HG03442 (cell line): ENCODE data around the gene CYLD.
A peak's percentile ranks its signal among the peaks of the same experiment; 100 is the strongest.

Source experiments
- ATAC-seq: cut with Tn5 transposase; IDR thresholded peaks from one replicate; pipeline ENCODE4 v1.9.1; 2021; ENCODE audit warnings: mild to moderate bottlenecking, moderate library complexity; ENCODE audit not compliant: unreplicated experiment

The CYLD gene

DNA sequence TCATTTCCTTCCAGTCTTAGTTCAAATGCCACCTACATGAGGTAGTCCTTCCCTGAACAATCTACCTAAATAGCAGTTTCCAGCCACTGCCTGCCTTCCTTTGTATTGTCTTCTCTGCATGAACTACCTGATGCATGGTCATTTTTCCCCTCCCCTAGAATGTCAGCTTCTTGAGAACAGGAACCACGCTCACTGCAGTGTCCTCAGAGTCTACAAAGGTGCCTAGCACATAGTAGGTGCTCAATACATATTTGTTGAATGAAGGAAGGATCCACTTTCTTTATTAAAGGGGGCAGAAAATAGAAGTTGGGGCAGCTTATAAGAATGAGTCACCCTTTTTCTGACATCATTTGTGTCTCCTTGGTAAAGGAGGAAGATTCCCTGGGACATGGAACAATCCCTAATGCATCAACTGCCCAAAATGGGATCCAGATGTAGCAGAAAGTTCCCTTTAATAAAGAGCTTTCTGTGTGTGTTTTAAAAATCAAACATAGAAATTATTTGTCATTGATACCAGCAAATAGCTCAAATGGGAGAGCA is 4.4 kb upstream of the CYLD start:
- no peak for ATAC-seq

DNA sequence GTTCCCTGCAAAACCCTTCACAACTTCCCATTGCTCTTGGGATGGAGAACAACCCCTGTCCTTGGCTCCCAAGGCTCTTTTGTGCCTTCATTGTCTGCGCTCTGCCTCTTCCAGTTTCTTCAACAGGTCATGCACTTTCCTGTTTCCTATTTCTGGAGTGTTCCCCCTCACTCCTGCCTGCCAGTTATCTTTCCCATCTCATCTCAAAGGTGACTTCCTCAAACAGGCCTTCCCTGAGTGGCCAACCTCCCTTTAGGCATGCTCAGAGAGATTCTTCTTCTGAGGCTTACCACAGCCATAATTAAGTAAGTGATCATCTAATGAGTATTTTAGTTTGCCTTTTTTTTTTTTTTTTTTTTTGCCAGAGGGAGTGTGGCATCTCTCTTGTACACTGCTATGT is 2.9 kb upstream of the CYLD start:
- ATAC-seq: no peak

DNA sequence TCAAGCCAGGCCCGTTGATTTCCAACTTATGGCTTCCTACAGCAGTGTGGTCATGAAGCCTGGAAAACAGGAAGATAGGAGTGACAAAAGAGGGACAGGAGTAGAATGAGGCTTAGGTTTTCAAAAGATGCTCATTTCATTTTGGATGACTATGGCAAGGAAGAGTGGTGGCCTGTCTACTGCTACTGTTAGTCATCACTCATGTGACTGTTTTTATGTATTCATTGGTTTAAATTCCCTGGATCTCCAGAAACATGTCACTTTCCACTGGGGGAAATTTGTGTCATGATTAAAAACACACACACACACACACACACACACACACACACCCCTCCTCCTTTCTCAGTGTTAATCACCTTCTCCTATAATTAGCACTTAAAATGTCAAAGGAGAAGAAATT is 1.1 kb upstream of the CYLD start:
- no peak for ATAC-seq

DNA sequence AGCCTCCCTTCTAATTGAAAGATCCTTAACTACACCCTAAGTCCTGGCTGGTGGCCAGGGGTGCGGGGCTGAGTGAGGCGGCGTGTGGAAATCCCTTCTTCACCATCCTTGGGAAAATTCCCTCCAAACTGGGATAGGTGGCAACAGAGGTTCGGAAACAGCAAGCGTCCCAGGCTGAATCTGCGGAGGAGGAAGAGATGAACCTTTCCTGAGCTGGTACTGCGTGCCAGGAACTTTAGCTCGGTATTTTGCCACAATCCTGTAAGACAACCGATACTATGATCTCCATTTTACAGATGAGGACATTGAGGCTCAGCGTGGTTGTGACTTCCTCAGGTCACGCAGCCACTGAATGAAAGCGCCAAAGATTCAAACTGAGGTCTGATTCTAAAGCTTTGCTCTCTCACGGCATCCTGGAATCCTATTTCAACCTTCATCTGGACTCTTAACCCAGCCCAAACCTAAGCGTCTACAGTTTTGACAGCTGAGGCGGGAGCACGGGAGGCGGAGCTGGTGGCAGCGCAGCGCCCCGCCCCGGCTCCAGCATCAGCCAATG is 583 bp upstream of the CYLD start:
- ATAC-seq: no peak

DNA sequence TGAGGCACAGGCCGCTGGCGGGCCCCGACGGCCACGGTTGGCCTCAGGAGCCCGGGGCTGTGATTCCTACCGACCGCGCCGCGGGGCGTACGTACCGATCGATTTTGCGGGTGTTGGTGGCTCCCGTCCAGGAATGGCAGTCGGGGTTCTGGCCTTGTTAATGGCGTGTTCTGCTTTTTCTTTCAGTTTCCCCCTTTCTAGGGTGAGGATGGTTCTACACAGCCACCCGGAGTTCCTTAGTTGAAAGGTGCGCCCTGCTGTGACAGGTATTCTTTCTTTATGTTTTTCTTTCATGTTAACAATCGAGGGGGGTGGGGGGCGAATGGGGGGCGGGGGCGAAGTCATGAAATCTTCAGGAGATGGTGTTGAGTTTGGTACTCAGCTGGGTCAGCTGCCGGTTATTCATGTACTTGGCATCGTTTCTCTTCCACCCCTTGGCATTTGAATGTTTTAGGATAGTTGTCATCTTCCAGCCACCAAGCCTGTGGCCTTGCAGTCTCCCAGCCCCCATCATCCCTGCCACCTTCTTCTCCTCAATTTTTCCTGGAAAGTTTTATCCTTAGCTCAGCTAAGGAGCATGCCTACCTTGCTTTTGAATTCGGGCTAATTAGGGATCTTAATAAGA is 802 bp downstream of the CYLD start:
- ATAC-seq: no peak

DNA sequence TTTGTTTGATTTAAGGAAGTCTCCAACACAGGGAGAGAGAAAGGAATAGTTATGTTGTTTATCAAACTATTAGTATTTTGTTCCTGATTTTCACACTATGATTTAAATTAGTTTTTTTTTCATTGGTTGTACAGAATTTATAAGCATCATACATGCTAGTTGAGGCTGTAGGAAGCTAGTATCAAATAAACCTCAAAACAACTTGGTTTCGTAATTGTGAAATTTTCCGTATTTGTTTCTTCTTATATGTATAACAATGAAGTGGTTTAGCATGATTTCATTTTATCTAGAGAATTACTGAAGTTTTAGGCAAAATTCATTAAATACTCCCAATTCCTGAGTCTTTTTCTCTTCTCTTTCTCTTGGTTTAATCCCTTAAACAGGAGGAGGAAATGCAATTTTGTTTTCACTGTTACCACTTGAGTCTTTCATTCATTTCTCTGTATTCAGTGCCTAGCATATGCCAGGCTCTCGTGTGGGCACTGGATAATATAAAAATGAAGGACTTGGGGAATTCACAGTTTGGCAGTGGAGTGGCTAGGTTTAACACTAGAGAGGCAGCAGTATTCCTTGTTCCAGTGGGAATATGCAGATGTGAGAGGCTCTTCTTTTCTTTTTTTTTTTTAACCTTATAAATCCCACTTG is 1.8 kb downstream of the CYLD start:
- no peak for ATAC-seq

DNA sequence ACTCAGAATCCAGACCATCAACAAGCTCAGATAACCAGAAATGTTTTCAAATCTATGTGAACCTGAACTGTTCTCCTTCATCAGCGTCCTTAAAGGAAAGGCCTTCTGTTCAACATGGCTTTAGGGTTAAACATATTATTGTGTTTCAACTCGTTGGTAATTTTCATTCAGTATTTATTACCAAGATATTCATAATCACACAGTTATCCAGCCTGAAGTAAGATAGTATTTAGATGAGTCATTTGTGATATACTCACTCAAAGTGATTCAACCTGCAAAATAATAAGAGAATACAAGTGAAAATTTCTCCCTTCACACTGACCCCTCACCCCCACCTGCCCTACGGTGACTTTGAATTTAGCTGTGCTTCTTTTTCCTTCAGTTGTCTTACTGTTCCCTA is 3.0 kb downstream of the CYLD start:
- no peak for ATAC-seq

DNA sequence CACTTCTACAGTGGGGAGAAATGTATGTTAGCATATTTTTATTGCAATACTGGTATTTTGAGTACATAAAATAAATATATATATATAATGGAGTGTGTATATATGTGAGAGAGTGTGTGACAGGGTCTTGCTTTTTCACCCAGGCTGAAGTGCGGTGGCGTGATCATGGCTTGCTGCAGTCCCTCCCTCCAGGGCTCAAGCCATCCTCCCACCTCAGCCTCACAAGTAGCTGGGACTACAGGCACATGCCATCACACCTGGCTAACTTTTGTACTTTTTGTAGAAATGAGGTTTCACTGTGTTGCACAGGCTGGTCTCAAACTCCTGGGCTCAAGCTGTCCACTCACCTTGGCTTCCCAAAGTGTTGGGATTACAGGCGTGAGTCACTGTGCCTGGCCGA is 4.1 kb downstream of the CYLD start:
- ATAC-seq: no peak

DNA sequence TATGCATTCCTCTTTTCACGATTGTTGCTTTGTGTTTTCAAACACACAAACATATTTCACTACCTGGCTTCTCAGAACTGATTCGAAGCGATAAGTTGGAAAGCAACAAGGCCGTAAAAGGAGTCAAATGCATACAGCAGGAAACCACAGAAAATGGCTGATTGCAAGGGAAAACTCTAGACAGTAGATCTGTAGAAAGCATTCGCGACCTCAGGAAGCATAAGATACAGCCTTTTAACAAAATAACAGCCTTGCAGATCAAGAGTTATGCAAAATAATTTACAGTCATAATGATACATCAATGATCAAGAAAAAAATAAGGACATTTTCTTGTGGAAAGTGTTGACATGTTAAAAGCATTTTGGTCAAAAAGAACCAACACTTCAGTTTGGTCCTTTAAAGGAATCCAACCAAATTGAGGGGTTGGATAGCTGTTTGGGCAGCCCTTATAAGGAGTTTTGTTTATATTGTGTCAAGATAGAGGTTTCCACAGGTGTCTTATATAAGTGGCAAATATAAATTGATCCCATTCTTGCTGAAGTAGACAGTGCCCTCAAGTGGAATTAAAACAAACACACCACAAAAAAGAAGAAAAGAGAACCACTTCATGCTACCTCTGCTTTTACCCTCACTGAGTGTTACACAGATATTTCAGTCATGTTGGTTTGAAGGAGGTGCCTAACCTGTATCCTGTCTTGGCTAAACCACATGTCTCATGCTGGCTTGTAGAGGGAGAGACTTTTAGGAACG is 5.5 kb downstream of the CYLD start:
- ATAC-seq: peak; percentile 66

DNA sequence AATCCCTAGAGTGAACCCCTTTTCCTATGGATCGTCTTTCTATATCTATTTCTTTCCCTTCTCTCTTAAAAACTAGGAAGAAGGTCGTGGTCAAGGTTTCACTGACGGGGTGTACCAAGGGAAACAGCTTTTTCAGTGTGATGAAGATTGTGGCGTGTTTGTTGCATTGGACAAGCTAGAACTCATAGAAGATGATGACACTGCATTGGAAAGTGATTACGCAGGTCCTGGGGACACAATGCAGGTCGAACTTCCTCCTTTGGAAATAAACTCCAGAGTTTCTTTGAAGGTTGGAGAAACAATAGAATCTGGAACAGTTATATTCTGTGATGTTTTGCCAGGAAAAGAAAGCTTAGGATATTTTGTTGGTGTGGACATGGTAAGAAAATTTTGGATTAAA is 9.6 kb downstream of the CYLD start:
- no peak for ATAC-seq

DNA sequence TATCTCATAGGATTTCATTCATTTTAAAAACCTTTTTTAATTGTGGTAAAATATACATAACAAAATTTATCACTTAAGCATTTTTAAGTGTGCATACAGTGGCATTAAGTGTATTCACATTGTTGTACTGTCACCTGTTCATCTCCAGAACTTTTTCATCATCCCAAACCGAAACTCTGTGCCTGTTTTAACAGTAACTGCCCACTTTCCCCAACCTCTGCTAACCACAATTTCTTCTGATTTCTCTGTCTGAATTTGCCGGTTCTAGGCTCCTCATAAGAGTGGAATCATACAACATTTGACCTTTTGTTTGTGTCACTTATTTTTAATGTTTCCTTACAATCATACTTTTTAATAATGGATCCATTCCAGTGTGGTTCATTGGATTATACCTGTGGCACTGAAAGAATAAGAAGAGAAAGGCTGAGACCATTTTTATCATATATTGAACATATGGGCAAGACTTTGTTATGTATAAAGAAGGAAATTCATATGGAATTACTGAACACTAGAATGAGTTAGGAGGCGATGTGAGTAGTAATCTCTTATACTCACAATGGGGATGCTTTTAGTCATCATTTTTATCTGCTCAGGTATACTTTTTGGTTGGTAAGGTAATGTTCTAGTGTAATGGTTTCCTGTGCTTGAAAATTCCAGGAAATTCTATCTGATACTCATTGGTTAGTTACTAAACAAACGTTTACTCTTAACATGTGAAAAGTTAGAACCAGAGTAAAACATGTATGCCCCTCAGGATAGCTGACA is 10.8 kb downstream of the CYLD start:
- ATAC-seq: no peak

DNA sequence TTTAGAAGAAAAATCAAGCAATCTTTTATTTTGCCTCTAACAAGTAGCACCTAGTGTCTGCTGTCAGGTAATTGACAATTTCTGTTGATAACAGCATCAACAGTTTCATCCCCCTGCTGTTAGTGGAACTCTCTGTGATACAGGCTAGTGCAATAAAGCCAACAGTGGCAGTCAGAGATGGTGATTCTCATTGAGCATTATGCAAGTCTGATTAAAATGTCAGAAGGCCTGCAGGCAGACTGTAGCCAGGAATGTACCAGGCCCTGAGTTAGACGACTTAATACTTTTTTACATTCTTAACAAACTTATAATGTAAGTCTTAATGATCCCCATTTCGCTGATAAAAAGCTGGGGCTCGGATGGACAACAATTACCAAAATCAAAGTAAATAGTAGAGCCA is 14.6 kb downstream of the CYLD start:
- no peak for ATAC-seq

DNA sequence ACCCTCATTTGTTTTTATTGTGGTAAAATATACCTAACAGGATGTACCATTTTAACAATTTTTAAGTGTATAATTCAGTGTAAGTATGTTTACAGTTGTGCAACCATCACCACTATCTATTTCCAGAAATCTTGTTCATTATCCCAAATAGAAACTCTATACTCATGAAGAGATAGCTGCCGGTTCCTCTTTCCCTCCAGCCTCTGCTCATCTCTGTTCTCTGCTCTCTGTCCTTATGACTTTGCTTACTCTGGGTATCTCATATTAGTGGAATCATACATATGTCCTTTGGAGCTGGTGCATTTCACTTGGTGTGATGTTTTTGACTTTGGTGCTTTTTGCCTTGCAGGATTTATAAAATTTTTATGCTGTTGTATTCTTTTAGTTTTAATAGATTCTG is 19.4 kb downstream of the CYLD start:
- ATAC-seq: no peak

DNA sequence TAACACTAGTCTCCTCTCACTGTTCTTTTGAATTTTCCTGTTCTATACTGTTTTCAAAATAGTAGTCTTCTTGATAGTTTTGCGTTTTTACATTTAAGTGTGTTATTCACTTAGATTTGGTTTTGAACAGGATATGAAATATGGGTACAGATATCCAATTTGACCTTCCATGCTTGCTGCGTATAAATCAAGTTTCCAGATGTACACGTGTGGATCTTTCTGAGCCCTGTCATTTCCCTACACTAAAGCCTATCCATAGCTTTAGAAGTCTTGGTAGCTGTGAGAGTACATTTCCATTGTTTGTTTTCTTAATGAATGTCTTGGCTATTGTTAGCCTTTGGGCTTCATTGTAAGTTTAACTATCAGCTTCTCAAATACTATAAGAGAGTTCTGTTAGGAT is 20.4 kb downstream of the CYLD start:
- no peak for ATAC-seq

DNA sequence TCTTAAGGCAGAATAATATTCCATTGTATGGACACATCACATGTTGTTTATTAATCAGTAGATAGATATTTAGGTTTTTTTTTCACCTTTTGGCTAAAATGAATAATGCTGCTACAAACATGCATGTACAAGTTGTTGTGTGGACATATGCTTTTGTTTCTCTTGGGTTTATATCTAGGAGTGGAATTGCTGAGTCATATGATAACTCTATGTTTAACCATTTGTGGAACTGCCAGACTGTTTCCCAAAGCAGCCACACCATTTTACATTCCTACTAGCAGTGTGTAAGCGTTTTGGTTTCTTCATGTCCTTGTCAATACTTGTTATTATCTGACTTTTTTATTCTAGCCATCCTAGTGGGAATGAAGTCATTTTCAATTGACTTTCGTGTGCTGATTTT is 21.3 kb downstream of the CYLD start:
- no peak for ATAC-seq

DNA sequence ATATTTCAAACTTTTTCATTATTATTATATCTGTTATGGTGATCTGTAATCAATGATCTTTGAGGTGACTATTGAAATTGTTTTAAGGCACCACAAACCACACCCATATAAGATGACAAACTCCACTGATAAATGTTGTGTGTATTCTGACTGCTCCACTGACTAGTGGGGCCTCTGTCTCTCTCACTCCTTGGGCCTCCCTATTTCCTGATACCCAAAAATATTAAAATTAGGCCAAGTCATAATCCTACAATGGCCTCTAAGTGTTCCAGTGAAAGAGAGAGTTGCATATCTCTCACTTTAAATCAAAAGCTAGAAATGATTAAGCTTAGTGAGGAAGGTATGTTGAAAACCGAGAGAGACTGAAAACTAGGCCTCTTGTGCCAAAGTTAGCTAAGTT is 23.4 kb downstream of the CYLD start:
- ATAC-seq: no peak

DNA sequence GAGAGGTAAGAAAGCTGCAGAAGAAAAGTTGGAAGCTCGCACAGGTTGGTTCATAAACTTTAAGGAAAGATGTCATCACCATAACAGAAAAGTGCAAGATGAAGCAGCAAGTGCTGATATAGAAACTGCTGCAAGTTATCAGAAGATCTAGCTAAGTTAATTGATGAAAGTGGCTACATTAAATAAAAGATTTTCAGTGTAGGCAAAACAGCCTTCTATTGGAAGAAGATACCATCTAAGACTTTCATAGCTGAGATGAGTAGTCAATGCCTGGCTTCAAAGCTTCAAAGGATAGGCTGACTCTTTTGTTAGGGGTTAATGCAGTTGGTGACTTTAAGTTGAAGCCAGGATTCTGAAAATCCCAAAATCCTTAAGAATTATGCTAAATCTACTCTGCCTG is 24.0 kb downstream of the CYLD start:
- ATAC-seq: no peak

DNA sequence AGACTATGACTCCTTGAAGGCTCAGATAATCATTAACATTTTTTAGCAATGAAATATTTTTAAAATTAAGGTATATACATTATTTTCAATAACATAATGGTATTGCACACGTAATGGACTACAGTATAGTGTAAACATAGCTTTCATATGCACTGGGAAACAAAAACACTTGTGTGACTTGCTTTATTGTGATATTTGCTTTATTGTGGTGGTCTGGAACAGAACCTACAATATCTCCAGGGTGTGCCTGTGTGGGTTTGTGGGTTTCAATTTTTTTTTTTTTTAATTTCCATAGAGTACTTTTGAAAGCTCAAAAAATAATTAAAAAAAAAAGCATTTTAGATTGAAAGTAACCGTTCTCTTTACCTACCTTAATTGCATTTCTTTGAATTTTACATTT is 25.3 kb downstream of the CYLD start:
- no peak for ATAC-seq

DNA sequence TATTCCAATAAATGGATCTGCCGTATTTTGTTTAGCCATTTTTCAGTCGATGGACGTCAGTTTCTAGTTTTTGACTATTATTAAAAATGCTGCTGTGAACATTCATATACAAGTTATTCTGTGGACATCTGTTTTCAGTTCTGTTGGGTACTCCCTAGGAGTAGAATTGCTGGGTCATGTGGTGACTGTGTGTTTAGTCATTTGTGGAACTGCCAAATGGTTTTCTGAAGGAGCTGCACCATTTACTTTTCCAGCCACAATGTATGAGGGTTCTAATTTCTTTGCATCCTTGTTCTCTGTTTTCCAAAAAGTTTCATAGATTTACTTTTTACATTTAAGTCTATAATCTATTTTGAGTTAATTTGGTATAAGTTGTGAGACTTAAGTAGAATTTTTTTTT is 29.5 kb downstream of the CYLD start:
- ATAC-seq: no peak

DNA sequence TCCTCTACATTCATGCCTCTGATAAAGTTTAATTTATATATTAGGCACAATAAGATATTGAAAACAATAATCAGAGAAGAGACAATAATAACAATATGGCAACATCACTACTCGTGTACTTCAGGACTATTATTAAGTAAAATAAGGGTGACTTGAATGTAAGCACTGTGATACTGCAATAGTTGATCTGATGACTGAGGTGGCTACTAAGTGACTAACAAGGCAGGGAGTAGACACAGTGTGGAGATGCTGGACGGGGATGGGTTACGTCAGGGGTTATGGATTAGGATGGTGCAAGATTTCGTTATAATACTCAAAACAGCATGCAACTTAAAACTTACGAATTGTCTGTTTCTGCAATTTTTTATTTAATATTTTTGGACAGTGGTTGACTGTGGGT is 32.5 kb downstream of the CYLD start:
- ATAC-seq: no peak

DNA sequence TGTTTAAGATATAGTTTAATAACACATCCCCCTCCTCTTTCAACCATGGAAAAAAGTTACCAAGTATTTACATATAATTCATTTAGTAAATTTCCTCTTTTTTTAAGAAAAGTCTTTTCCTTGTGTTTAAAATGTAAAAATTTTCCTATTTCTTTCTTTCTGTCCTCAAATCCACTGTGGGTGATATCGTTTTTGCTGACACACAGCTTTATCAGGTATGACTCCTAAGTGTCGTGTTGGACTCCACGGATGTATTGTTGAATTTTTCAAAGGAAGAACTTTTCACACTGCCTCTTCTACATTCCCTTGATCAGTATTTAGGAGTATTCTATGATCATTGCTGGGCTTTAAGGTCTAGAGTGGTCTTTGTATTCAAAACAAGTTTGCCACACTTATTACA is 33.1 kb downstream of the CYLD start:
- ATAC-seq: no peak
